ENCODE measurements around the gene HSD11B1L.

Gene HSD11B1L

DNA sequence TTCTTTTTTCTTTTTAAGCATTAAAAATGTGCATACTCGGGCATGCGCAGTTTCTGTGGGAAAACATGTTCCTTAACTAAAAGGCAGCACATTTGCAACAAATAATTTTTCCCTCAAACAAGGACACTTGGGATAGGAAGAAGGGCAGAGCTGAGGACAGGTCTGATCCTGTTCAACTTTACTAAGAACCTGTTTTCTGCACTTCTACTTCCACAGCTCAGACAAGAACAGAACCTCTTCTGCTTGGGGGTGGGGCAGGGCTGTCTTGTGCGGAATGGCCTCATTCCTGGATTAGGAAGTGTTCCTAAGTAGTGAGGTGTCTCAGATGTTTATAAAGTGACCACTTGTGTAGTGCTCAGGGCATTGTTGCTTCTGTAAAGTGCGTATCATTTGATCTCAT lies 39.7 kb upstream of the HSD11B1L start:
- H3K4me3 ChIP-seq (ENCODE audit: low read depth, low read length): no peak overlapping the region
- no peak for DNase-seq (ENCODE audit: low read depth)
- TF ChIP-seq, protein P1, sequence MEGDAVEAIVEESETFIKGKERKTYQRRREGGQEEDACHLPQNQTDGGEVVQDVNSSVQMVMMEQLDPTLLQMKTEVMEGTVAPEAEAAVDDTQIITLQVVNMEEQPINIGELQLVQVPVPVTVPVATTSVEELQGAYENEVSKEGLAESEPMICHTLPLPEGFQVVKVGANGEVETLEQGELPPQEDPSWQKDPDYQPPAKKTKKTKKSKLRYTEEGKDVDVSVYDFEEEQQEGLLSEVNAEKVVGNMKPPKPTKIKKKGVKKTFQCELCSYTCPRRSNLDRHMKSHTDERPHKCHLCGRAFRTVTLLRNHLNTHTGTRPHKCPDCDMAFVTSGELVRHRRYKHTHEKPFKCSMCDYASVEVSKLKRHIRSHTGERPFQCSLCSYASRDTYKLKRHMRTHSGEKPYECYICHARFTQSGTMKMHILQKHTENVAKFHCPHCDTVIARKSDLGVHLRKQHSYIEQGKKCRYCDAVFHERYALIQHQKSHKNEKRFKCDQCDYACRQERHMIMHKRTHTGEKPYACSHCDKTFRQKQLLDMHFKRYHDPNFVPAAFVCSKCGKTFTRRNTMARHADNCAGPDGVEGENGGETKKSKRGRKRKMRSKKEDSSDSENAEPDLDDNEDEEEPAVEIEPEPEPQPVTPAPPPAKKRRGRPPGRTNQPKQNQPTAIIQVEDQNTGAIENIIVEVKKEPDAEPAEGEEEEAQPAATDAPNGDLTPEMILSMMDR (IDR thresholded peaks at IDR 0.05; ENCODE audit: control insufficient read depth, extremely low read depth, insufficient read depth): no peak

DNA sequence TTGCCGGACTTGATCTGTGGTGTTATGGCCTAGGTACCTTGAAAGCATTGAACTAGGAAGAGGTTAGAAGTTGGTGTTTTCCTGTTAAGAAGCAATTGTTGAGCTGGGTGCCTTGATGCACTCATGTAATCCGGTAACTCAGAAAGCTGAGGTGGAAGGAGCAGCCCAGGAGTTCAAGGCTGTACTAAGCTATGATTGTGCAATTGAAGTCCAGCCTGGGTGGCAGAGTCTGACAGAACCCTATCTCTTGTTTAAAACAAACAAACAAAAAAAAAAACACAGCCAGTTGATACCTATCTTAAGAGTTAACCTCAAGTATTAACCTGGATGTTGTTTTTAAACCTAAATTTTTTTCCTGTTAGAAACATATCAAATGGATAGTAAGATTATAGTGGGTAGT lies 38.6 kb upstream of the HSD11B1L start:
- TF ChIP-seq, protein P1 (IDR thresholded peaks at IDR 0.05; ENCODE audit: control insufficient read depth, extremely low read depth, insufficient read depth): no peak
- no peak overlapping the region for H3K4me3 ChIP-seq (ENCODE audit: low read depth, low read length)
- DNase-seq (ENCODE audit: low read depth): no peak

GRCh38 chr19:5643060-5643459 lies 37.8 kb upstream of the HSD11B1L start:
- TF ChIP-seq, protein P1 (IDR thresholded peaks at IDR 0.05; ENCODE audit: control insufficient read depth, extremely low read depth, insufficient read depth): no peak
- no peak for DNase-seq (ENCODE audit: low read depth)
- H3K4me3 ChIP-seq (ENCODE audit: low read depth, low read length): no peak overlapping the region

DNA sequence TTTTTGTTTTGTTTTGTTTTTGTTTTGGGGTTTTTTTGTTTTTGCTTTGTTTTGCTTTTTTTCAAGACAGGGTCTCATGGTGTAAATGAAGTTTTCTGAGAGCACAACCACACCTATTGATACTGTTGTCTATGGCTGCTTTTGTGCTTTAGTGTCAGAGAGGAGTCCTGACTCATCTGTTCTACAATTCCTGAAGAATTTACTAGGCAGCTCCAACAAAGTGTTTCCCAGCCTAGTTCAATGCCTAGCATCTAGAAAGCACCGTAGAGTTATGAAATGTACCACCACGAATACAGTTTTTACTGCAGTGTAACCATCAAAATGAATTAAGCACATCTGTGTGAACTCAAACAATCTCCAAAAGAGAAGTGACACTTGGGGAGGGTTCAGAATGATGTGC lies 36.8 kb upstream of the HSD11B1L start:
- no peak overlapping the region for H3K4me3 ChIP-seq (ENCODE audit: low read depth, low read length)
- no peak for DNase-seq (ENCODE audit: low read depth)
- TF ChIP-seq, protein P1 (IDR thresholded peaks at IDR 0.05; ENCODE audit: control insufficient read depth, extremely low read depth, insufficient read depth): no peak

- TF ChIP-seq, protein P1 (IDR thresholded peaks at IDR 0.05; ENCODE audit: control insufficient read depth, extremely low read depth, insufficient read depth): no peak
- no peak for DNase-seq (ENCODE audit: low read depth)
- no peak overlapping the region for H3K4me3 ChIP-seq (ENCODE audit: low read depth, low read length)
Measured at GRCh38 chr19:5645409-5645808, 35.4 kb upstream of the HSD11B1L start.

- TF ChIP-seq, protein P1 (IDR thresholded peaks at IDR 0.05; ENCODE audit: control insufficient read depth, extremely low read depth, insufficient read depth): no peak
- no peak for DNase-seq (ENCODE audit: low read depth)
- no peak overlapping the region for H3K4me3 ChIP-seq (ENCODE audit: low read depth, low read length)
Measured at GRCh38 chr19:5646703-5647102, 34.1 kb upstream of the HSD11B1L start.

DNA sequence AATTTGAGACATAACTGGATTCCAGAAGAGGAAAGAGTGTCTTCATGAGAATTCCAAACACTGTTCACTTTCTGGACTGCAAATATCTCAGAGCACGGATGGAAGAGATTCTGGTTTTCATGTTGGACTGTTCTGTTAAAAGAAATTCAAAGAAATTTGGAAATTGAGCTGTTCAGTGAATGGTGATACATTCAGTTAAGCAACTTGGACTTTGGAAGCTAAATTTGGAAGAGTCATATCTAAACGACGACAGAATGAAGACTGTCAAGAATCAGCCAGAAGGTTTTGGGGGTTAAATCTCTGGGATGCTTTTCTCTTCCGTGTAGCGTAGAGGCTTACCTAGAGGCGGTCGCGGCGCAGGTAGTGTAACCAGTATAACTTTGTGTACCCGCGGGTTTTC lies 32.4 kb upstream of the HSD11B1L start:
- DNase-seq (ENCODE audit: low read depth): no peak
- no peak overlapping the region for H3K4me3 ChIP-seq (ENCODE audit: low read depth, low read length)
- TF ChIP-seq, protein P1 (IDR thresholded peaks at IDR 0.05; ENCODE audit: control insufficient read depth, extremely low read depth, insufficient read depth): no peak

Measured in LNCaP clone FGC (cell line).